Erythroblast (primary cell): ENCODE results near the gene TMEM272.

ENCODE experiments used
- GATA1 ChIP-seq: IDR thresholded peaks from 2 replicates; pipeline ENCODE4 v1.6.1; 2011; ENCODE audit warnings: low read depth, mild to moderate bottlenecking, control low read depth, low read length, moderate library complexity
- POLR2A ChIP-seq: IDR thresholded peaks from 2 replicates; pipeline ENCODE4 v1.6.1; 2011; ENCODE audit warnings: mild to moderate bottlenecking, low read length

DNA sequence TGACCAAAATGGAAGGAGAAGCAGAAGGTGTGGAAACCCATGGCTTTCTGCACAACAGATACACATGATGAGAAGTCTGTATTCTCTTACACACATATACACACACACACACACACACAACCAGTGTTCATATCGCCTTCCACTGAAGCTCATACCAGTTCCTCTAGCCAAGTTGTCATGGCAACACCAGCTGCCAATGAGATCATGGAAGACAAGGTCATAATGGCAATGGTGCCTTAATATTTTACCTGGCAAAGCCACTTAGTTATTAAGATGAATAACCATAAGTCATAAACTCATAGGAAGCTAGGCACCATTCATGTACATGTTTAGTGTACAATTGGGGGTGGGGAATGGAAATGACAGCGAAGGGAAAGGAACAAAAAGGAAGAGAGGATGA lies 38.4 kb downstream of the TMEM272 start:
- TF ChIP-seq POLR2A = no peak
- TF ChIP-seq GATA1 = no peak
